Measurements from ENCODE around the gene PCDHA11. TPM values are rescaled to one million over a fixed set of nuclear protein-coding genes. Genes with fewer than 3 reads are reported as not detected.
"Not testable (repeated sequence)": the region's sequence is repeated elsewhere in the genome, so short reads cannot be mapped to it uniquely, and the experiment has no call there.

Gene PCDHA11
- total RNA-seq, result 1 to 10 TPM in 1 of 4 donors, under 1 TPM in 3; 0.26 to 2.1 (median 0.63) TPM

GRCh38 chr5:140868721-140869554 lies at the start of gene PCDHA11:
PCDHA11 (plus strand) TSS chr5:140868957; CDS start chr5:140869104, 147 bp downstream.
- no peak within 1 kb of the TSS for H3K27ac ChIP-seq
- H3K27me3 ChIP-seq, result no peaks in the 10 kb centered on the region
- intact Hi-C loops (cut with DNase I; ENCODE audit: low total_unique reads), result no loop called here
- no peak within 1 kb of the TSS for H3K4me3 ChIP-seq
- no peaks in the 10 kb centered on the region for H3K36me3 ChIP-seq
- DNase-seq, result no peak
- no peaks in the 10 kb centered on the region for H3K9me3 ChIP-seq
- H3K4me1 ChIP-seq, result no peaks in the 10 kb centered on the region
- TF ChIP-seq CTCF (IDR thresholded peaks at IDR 0.05) (peak in 3 of 4 experiments; percentile 8 to 30 (median 12)), POLR2A (IDR thresholded peaks at IDR 0.05) (no peak)

GRCh38 chr5:140821375-140822280 lies 47.1 kb upstream of the PCDHA11 start, which contains the start of gene PCDHA5:
PCDHA5 (plus strand) TSS chr5:140821613.
- Histone ChIP-seq H3K4me1 (no peaks in the 10 kb centered on the region), H3K27me3 (peaks cover 0 to 12% of the 10 kb centered on the region in 2 donors), H3K36me3 (no peaks in the 10 kb centered on the region), H3K27ac (no peak within 1 kb of the TSS), H3K9me3 (peaks cover 0 to 8% of the 10 kb centered on the region in 2 donors), H3K4me3 (no peak within 1 kb of the TSS)
- TF ChIP-seq POLR2A (IDR thresholded peaks at IDR 0.05), result no peak
- peak in 2 of 4 experiments; percentile 22 to 25 for TF ChIP-seq CTCF (IDR thresholded peaks at IDR 0.05)
- intact Hi-C loops (cut with DNase I; ENCODE audit: low total_unique reads), result no loop called here
- peak in 1 of 2 donors; percentile 31 for DNase-seq

GRCh38 chr5:140822281-140822629 lies 46.5 kb upstream of the PCDHA11 start:
- H3K27me3 ChIP-seq, result peaks cover 0 to 12% of the 10 kb centered on the region in 2 donors

GRCh38 chr5:140822969-140823368 lies 45.8 kb upstream of the PCDHA11 start:
- H3K27ac ChIP-seq; H3K4me3 ChIP-seq; H3K36me3 ChIP-seq; intact Hi-C loops (cut with DNase I; ENCODE audit: low total_unique reads); H3K4me1 ChIP-seq; DNase-seq: not testable (repeated sequence)
- H3K27me3 ChIP-seq, result peaks cover 0 to 12% of the 10 kb centered on the region in 2 donors
- peaks cover 0 to 13% of the 10 kb centered on the region in 2 donors for H3K9me3 ChIP-seq

More at GRCh38 chr5:140822281-140822629, 46.5 kb upstream of the PCDHA11 start:
- H3K27ac ChIP-seq, result no peak overlapping the region
- peaks cover 0 to 13% of the 10 kb centered on the region in 2 donors for H3K9me3 ChIP-seq
- no peak overlapping the region for H3K4me3 ChIP-seq
- H3K36me3 ChIP-seq, result no peaks in the 10 kb centered on the region
- TF ChIP-seq POLR2A (IDR thresholded peaks at IDR 0.05) (no peak), CTCF (IDR thresholded peaks at IDR 0.05) (no peak)
- DNase-seq, result no peak
- H3K4me1 ChIP-seq, result no peaks in the 10 kb centered on the region
- intact Hi-C loops (cut with DNase I; ENCODE audit: low total_unique reads), result no loop called here

GRCh38 chr5:140823475-140823874 lies 45.3 kb upstream of the PCDHA11 start:
- Histone ChIP-seq H3K4me1 (no peaks in the 10 kb centered on the region), H3K36me3 (no peaks in the 10 kb centered on the region), H3K27me3 (peaks cover 0 to 12% of the 10 kb centered on the region in 2 donors), H3K4me3 (no peak overlapping the region), H3K27ac (no peak overlapping the region), H3K9me3 (peaks cover 0 to 13% of the 10 kb centered on the region in 2 donors)
- DNase-seq, result no peak
- no peak for TF ChIP-seq CTCF (IDR thresholded peaks at IDR 0.05)
- TF ChIP-seq POLR2A (IDR thresholded peaks at IDR 0.05), result no peak
- intact Hi-C loops (cut with DNase I; ENCODE audit: low total_unique reads), result no loop called here
